ACC112 (cell line): Measurements from ENCODE around the gene RASA3.

Source experiments
- H2AFZ ChIP-seq: fragments of 200-600 bp; sonication (generic); one replicate; pipeline ENCODE4 v1.6.0; 2017; ENCODE audit warnings: antibody characterized with exemption, low read length; ENCODE audit not compliant: unreplicated experiment
- H3K27ac ChIP-seq: fragments of 200-600 bp; sonication (generic); 2 replicates; pipeline ENCODE4 v1.5.1; 2014; ENCODE audit warnings: low read depth, mild to moderate bottlenecking, antibody characterized with exemption, low read length, moderate library complexity
- H3K27me3 ChIP-seq: fragments of 200-600 bp; sonication (generic); 2 replicates; pipeline ENCODE4 v1.6.1; 2014; ENCODE audit warnings: mild to moderate bottlenecking, antibody characterized with exemption, low read length, moderate library complexity, mixed read lengths; ENCODE audit not compliant: insufficient read depth
- H3K36me3 ChIP-seq: fragments of 200-600 bp; sonication (generic); 2 replicates; pipeline ENCODE4 v1.6.1; 2016; ENCODE audit warnings: mild to moderate bottlenecking, antibody characterized with exemption, low read length, moderate library complexity, mixed read lengths; ENCODE audit not compliant: insufficient read depth
- H3K4me1 ChIP-seq: fragments of 200-600 bp; sonication (generic); one replicate; pipeline ENCODE4 v1.6.1; 2016; ENCODE audit warnings: low read length, mixed read lengths; ENCODE audit not compliant: insufficient read depth, unreplicated experiment, control insufficient read depth
- H3K4me3 ChIP-seq: fragments of 200-600 bp; sonication (generic); 2 replicates; pipeline ENCODE4 v1.5.1; 2014; ENCODE audit warnings: mild to moderate bottlenecking, low read depth, low read length
- H3K79me2 ChIP-seq: fragments of 200-600 bp; sonication (generic); one replicate; pipeline ENCODE4 v1.6.0; 2016; ENCODE audit warnings: low read length; ENCODE audit not compliant: control insufficient read depth, unreplicated experiment, insufficient read depth

RASA3 gene

DNA sequence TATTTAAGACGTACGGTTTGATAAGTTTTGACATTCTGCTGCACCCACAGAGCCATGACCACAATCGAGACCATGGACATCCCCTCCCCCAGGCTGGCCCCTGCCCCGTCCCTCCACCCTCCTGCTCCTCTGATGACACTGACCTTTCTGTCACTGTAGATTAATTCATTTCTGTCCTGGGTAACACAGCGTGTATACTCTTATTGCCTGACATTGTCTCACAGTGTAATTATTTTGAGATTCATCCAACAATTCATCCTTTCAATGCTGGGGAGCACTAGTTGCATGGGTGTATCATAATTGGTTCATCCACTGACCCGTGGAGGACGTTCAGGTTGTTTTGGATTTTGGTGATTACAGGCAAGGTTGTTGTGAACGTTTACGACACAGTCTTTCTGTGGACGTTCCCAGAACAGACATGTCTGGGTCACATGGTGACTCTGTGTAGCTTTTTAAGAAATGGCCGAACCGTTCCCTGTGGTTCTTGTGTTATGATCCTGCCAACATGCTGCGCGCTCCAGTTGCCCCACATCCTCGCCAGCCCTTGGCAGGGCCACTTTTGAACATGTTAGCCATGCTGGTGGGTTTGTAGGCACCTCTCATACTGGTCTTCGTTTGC is 200.5 kb downstream of the RASA3 start:
- no peak overlapping the region for H2AFZ ChIP-seq
- H3K36me3 ChIP-seq, result no peaks in the 10 kb centered on the region

DNA sequence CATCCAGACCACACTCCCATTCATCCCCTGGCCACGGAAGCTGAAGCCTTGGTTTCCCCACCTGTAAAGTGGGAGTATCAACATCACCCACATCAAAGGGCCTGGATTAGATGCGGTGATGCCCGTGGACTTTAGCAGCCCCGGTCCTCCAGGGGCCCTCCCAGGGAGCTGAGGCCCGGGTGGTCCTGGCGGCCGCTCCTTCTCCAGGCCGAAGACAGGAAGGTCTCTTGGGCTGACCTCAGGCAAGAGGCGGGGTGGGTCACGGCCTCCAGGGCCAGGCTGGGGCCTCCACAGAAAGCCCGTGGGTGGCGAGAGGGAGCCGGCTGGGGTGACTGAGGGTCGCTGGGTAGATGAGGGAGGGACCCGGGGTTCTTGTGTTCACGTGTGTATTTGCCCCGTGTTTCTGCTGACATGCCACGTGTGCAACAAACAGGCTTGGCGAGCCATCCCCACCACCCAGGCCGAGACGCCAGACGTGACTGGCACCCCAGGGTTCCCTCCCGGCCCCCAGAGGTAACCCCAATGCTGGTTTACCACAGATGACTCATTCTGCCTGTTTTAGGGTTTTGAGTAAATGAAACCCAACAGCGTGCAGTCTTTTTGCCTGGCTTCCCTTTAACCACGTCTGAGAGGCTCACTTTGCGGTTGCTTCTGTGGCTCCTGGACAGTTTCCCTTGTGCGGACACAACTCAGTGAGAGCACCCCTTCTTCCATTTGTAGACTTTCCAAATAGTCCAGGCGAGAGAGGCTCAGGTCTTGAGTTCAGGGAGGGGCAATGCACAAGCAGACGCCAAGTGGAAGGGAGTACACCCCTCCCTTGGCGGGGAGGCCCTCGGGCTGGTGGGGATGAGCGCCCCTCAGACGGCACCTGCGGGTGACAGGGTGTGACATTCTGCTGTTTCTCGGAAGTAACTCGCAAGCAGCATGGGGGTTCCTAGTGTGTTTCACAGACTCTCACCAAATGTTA is 201.5 kb downstream of the RASA3 start:
- Histone ChIP-seq H2AFZ (no peak overlapping the region), H3K79me2 (no peaks in the 10 kb centered on the region), H3K4me1 (peaks cover 29% of the 10 kb centered on the region), H3K36me3 (no peaks in the 10 kb centered on the region), H3K27me3 (no peaks in the 10 kb centered on the region), H3K27ac (no peak overlapping the region), H3K4me3 (no peak overlapping the region)

More for the DNA sequence above, 200.5 kb downstream of the RASA3 start:
- H3K4me3 ChIP-seq, result no peak overlapping the region
- H3K4me1 ChIP-seq, result peaks cover 25% of the 10 kb centered on the region
- H3K27ac ChIP-seq, result no peak overlapping the region
- H3K79me2 ChIP-seq, result no peaks in the 10 kb centered on the region
- no peaks in the 10 kb centered on the region for H3K27me3 ChIP-seq

DNA sequence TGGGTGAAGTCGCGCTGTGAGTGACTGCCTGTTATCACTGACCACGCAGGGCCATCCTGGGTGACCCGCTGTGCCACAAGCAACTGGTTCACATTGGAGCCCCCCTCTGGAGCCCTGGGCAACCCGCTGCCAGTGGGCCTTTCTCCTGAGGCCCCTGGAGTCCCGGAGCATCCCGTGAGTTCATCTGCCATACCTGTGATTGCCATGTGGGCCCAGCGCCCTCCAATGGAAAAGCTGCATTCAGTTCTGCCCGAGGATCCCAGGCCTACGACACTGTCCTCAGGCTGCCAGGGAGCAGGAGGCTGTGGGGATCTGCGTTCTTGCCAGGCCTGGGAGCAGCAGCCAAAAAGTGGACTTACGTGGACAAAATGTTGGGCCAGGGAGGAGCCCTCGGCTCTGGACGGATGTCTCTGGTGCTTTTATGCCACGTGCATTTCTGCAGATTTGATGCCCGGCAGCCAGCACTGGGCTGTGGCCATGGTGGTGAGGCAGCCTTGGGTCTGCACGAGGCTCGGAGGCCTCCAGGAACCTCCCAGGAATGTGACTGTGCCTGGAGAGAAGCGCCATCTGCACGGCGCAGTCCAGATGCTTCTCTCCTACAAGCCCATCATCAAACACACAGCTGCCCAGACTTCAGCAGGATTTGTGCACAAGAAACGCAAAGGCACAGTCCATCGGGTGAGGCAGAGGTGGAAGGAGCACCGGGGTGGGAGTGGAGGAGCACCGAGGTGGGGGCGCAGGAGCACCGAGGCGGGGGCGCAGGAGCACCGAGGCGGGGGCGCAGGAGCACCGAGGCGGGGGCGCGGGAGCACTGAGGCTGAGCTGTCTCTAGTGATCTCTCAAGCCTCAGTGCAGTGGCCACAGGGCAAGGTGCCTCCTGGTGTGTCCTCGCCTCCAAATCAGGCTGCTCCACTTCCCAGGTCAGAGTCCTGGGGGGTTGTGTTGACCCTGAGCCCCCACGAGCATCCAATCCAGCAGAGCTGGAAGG is 202.5 kb downstream of the RASA3 start:
- H3K36me3 ChIP-seq, result no peaks in the 10 kb centered on the region
- H3K27me3 ChIP-seq, result no peaks in the 10 kb centered on the region
- H3K27ac ChIP-seq, result no peak overlapping the region
- no peak overlapping the region for H3K4me3 ChIP-seq
- no peak overlapping the region for H2AFZ ChIP-seq
- H3K4me1 ChIP-seq, result peaks cover 29% of the 10 kb centered on the region
- no peaks in the 10 kb centered on the region for H3K79me2 ChIP-seq

DNA sequence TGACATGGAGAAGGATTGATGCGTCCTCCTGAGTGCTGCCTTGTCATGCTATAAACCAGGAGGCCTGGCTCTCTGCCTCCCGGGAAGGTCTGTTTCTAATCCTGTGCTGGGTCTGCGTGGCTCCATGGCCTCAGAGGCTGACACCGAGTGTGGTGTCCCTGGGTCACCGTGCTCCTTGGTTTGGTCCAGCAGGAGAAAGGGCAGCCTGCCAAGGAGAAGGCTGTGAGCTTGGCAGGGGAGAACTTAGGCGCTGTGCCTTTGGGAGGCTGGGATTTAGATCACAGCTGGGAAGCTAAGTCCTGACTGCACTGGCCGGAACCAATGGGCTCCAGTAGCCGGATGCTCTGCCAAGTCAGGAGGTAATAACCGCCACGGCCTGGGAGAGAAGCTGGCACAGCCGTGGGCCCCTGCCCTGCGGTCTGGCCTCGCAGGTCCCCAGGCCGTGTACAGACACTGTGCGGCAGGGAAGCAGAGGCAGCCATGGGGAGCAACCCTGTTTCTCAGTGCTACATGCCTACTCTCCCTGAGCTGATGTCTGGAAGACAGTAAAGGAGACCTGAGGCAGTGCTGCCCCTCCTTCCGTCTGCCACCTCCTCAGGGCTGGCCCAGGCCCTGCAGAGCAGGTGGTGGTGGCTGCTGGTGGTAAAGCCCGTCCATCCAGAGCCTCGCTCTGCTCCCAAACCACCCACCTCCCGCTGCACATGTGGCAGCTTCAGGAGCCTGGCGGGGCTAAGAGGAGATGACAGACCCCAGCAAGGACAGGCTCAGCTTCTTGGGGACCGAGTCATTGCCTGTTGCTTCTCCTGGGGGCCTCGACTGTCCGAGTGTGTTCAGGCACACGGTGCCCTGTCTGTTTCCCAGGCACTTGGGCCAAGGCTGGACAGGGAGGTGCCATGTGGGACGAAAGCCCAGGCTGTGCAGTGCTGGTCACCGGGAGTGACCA is 203.5 kb downstream of the RASA3 start:
- H2AFZ ChIP-seq, result no peak overlapping the region
- no peaks in the 10 kb centered on the region for H3K27me3 ChIP-seq
- no peak overlapping the region for H3K4me3 ChIP-seq
- H3K36me3 ChIP-seq, result no peaks in the 10 kb centered on the region
- peaks cover 29% of the 10 kb centered on the region for H3K4me1 ChIP-seq
- peak overlapping the region; percentile 66 for H3K27ac ChIP-seq
- no peaks in the 10 kb centered on the region for H3K79me2 ChIP-seq
